Heart right ventricle (tissue), 16 donors: ENCODE measurements around the gene MAN2B1. TPM values are rescaled to one million over a fixed set of nuclear protein-coding genes. Genes with fewer than 3 reads are reported as not detected.
"Not testable (repeated sequence)": the region's sequence is repeated elsewhere in the genome, so short reads cannot be mapped to it uniquely, and the experiment has no call there.

Experiments
- ATAC-seq, 8 donors: fragments of 200-7000 bp; cut with Tn5 transposase; one replicate each; pipeline ENCODE4 v1.9.1; 2020; ENCODE audit warnings: mild to moderate bottlenecking in 8 of 8, moderate library complexity in 8 of 8, moderate number of reproducible peaks in 1 of 8
- DNase-seq, 2 donors: peaks; one replicate each; pipeline ENCODE4 v3.0.0-alpha.2; 2020
- H3K27ac ChIP-seq, 10 donors: fragments of 200-600 bp; sonication (generic) in 2 of 10; one replicate each; pipeline versions ENCODE4 v1.5.0 to v1.8.0; 2020 to 2022; ENCODE audit warnings: mild to moderate bottlenecking in 3 of 10
- H3K27me3 ChIP-seq, 7 donors: fragments of 200-600 bp; one replicate each; pipeline ENCODE4 v1.8.0; 2021 to 2022; ENCODE audit warnings: mild to moderate bottlenecking in 2 of 7
- H3K36me3 ChIP-seq, 9 donors: fragments of 200-600 bp; sonication (generic) in 1 of 9; one replicate each; pipeline versions ENCODE4 v1.5.0 to v1.8.0; 2020 to 2022; ENCODE audit warnings: mild to moderate bottlenecking in 2 of 9
- H3K4me1 ChIP-seq, 9 donors: fragments of 200-600 bp; sonication (generic) in 1 of 9; one replicate each; pipeline versions ENCODE4 v1.5.0 to v1.8.0; 2020 to 2022; ENCODE audit warnings: mild to moderate bottlenecking in 4 of 9
- H3K4me3 ChIP-seq, 10 donors: fragments of 200-600 bp; sonication (generic) in 2 of 10; one replicate each; pipeline versions ENCODE4 v1.5.0 to v1.8.0; 2020 to 2022; ENCODE audit warnings: mild to moderate bottlenecking in 7 of 10, moderate library complexity in 2 of 10
- H3K9me3 ChIP-seq, 11 donors: fragments of 200-600 bp in 10 of 11; sonication (generic) in 2 of 11; one replicate each; pipeline versions ENCODE4 v1.5.0 to v1.8.0; 2013 to 2022; ENCODE audit warnings: mild to moderate bottlenecking in 2 of 11, control low read depth in 1 of 11, moderate library complexity in 1 of 11
- WGBS, 2 donors: extraction: QIAGEN DNeasy Blood & Tissue Kit; methylation state at CpG; one replicate each; pipeline ENCODE4 v1.1.7; 2013; ENCODE audit warnings: inconsistent platforms in 1 of 2; 5-methylcytosine and 5-hydroxymethylcytosine counted together
- intact Hi-C, 10 donors: fragments of 100-400 bp; cut with DNase I; formaldehyde crosslinking; loops; one replicate each; pipeline versions ENCODE4 v1.11.1 to v1.14.2; 2022
- polyA plus RNA-seq, 2 donors: library from polyadenylated mRNA; stranded (reverse); fragments of 200-250 nt; gene quantifications; one replicate each; pipeline ENCODE4 v1.2.3, GENCODE V29; 2013
- total RNA-seq, 10 donors: library from RNA; stranded (reverse); fragmentation: NEBNext Ultra II Directional in 3 of 10; extraction: Animal tissue kit (Norgen Biotek cat#: 25700) in 3 of 10; gene quantifications; one replicate each; pipeline versions ENCODE4 v1.2.1 to v1.2.4, GENCODE V29; 2021 to 2023
- TF ChIP-seq, protein P1 (sequence below), 9 donors: fragments of 200-600 bp; sonication (generic) in 2 of 9; IDR thresholded peaks; one replicate each; pipeline versions ENCODE4 v1.5.0 to v1.8.0; 2021 to 2022; ENCODE audit warnings: antibody characterized with exemption in 9 of 9, mild to moderate bottlenecking in 5 of 9, moderate library complexity in 1 of 9
- donor health status: Arrhythmogenic right ventricular cardiomyopathy.
- donor health status: ischemic (EF 13 %, LVEDD 7.1; RV severe dilation, severe dysfunction).
- donor health status: healthy with polysubstance abuse.
- donor health status: DM: no; HTN: yes; CAD: no.
- donor health status: DM: no; HTN: no; CAD: no.
- donor health status: ischemic (EF 25% LVEDD 6.9; RV normal size, moderate dysfunction).
- donor health status: ischemic (EF 25% LVEDD 5.7; RV mildly dilated, moderate dysfunction).
- donor health status: healthy.
- donor health status: DM: yes; HTN: yes; CAD: no.
- donor health status: Ischemic cardiomyopathy.
- donor health status: ischemic (EF 35%, LVEDD 5.7; RV mildly dilated, moderate dysfunction).
- donor health status: nonischemic (EF 11% LVEDD 7.7; RV severe dilation, severe dysfunction).
- donor health status: DM: yes; HTN: yes; CAD: no.
- donor health status: PGD.
- donor health status: ischemic (EF 29% LVEDD 5.4; RV normal size, mild dysfunction).
- donor health status: nonischemic (EF 23%, LVEDD 6.1; RV moderate dilation, normal function).

Gene MAN2B1
- total and polyA plus RNA-seq, 12 donors, result 14.2 to 89.9 (median 25.5) TPM

DNA sequence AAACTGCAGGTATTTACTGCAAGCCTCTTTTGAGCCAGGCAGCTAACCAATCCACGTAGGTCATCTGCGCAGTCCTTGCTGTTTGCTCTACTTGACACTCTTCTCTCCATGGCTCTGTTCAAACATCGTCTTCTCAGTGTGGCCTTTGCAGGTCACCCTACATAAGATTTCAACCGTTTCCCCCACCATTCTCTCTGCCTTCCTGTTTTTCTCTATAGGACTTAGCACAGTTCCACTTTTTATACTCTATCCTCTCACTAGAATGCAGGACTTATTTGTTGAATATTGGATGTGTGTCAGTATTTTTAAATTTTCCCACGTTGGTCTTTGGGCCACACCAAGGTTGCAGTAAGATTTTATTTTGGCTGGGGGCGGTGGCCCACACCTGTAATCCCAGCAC lies 31.6 kb upstream of the MAN2B1 start:
- TF ChIP-seq, protein P1, sequence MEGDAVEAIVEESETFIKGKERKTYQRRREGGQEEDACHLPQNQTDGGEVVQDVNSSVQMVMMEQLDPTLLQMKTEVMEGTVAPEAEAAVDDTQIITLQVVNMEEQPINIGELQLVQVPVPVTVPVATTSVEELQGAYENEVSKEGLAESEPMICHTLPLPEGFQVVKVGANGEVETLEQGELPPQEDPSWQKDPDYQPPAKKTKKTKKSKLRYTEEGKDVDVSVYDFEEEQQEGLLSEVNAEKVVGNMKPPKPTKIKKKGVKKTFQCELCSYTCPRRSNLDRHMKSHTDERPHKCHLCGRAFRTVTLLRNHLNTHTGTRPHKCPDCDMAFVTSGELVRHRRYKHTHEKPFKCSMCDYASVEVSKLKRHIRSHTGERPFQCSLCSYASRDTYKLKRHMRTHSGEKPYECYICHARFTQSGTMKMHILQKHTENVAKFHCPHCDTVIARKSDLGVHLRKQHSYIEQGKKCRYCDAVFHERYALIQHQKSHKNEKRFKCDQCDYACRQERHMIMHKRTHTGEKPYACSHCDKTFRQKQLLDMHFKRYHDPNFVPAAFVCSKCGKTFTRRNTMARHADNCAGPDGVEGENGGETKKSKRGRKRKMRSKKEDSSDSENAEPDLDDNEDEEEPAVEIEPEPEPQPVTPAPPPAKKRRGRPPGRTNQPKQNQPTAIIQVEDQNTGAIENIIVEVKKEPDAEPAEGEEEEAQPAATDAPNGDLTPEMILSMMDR (IDR thresholded peaks at IDR 0.05), result no peak
- no peak for DNase-seq
- peaks cover 4 to 53% (median 26%) of the 10 kb centered on the region in 9 donors for H3K36me3 ChIP-seq
- WGBS, 2 donors, result 78 to 82% methylated on average over 6 of the region's 6 CpGs
- peaks cover 5 to 23% (median 16%) of the 10 kb centered on the region in 9 donors for H3K4me1 ChIP-seq
- no peak overlapping the region for H3K4me3 ChIP-seq
- no peaks in the 10 kb centered on the region for H3K9me3 ChIP-seq
- intact Hi-C loops, result no loop called here
- no peak for ATAC-seq
- H3K27me3 ChIP-seq, result no peaks in the 10 kb centered on the region
- no peak overlapping the region for H3K27ac ChIP-seq

DNA sequence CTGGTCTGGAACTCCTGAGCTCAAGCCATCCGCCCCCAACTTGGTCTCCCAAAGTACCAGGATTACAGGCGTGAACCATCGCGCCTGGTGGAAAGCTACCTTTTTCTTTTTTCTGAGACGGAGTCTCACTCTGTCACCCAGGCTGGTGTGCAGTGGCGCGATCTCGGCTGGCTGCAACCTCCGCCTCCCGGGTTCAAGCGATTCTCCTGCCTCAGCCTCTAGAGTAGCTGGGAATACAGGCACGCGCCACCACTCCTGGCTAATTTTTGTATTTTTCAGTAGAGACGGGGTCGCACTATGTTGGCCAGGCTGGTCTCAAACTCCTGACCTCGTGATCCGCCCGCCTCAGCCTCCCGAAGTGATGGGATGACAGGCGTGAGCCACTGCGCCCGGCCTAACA lies 30.9 kb upstream of the MAN2B1 start:
- H3K9me3 ChIP-seq, ATAC-seq, intact Hi-C loops, DNase-seq, H3K27me3 ChIP-seq: not testable (repeated sequence)
- 96 to 97% methylated on average over 22 of the region's 22 CpGs for WGBS, 2 donors
- peak overlapping the region in 5 of 10 donors; percentile 81 to 92 (median 87) for H3K4me3 ChIP-seq
- peaks cover 0 to 46% (median 20%) of the 10 kb centered on the region in 9 donors for H3K36me3 ChIP-seq
- peak overlapping the region in 2 of 10 donors; percentile 90 for H3K27ac ChIP-seq
- H3K4me1 ChIP-seq, result peaks cover 5 to 23% (median 16%) of the 10 kb centered on the region in 9 donors

DNA sequence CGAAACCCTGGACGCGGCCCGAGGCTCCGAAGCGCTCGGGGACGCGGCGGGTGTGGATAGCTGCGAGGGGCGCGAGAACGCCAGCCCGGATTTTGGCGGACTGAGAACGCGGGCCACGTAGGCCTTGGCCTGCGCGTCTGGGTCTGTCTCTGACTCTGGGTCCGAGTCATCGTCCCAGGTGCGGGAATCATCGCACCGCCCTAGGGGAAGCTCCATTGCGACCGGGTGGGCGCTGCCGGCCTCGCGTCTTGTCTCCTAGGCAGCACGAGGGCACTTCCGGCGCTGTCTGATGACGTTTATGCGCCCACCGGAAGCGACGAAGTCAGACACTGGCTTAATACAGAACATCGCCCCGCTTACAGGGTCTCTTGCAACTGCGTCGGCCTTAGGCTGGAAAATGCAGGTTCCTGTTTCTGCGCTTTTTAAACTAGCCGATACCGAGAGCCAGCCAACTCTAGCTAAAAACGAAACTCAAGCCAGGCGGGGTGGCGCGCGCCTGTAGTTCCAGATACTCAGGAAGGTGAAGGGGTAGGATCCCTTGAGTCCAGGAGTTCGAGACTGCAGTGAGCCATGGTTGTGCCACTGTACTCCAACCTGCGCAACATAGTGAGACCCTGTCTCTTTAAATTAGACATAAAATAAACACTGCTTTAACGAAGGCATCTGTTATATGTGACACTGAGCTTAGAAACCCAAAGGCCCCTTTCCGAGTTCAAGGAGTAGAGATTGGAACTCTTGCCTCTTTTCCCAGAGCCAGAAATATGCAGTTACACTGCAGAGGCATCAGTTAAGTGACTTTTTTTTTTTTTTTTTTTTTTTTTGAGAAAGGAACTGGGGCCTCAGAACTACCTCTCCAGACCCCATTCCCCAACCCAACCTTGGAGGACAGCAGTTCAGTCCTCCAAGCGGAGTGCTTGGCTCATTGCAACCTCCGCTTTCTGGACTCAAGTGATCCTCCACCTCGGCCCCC lies 30.1 kb upstream of the MAN2B1 start, which contains the start of gene FBXW9:
TSS of gene FBXW9 (minus strand) at position 266 of the 970 bp plus-strand sequence. CDS start at position 216, 50 bp downstream.
- WGBS, 2 donors, result 7% methylated on average over 59 of the region's 59 CpGs
- intact Hi-C loops, result no loop called here

DNA sequence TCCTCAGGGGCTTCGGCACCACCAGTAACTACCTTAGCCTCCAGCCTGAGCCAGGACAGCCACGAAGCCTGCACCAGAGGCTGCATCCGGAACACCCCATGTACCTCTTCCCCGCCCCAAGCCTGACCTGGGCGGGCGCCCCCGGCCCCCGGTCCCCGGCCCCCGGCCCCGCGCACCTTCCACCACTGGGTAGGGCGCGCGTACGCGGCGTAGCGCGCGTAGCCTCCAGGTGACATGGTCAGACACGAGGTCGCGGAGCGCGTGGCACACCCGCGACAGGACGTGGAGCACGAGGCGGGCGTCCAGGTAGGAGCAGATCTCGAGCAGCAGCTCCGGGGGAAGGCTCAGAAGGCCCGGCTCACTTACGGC lies 29.4 kb upstream of the MAN2B1 start:
- 3% methylated on average over 32 to 36 of the region's 36 CpGs for WGBS, 2 donors
- no peaks in the 10 kb centered on the region for H3K27me3 ChIP-seq
- peak in 2 of 8 donors; percentile 14 to 53 for ATAC-seq
- peak overlapping the region in 8 of 10 donors; percentile 59 to 95 (median 88) for H3K27ac ChIP-seq
- peaks cover 5 to 23% (median 16%) of the 10 kb centered on the region in 9 donors for H3K4me1 ChIP-seq
- peaks cover 0 to 32% (median 7%) of the 10 kb centered on the region in 9 donors for H3K36me3 ChIP-seq
- no peaks in the 10 kb centered on the region for H3K9me3 ChIP-seq
- no peak for DNase-seq
- TF ChIP-seq, protein P1 (IDR thresholded peaks at IDR 0.05), result no peak
- intact Hi-C loops, result no loop called here
- H3K4me3 ChIP-seq, result peak overlapping the region; percentile 72 to 100 (median 88)

More for the DNA sequence above, 30.1 kb upstream of the MAN2B1 start, which contains the start of gene FBXW9:
- H3K36me3 ChIP-seq, result peaks cover 0 to 39% (median 12%) of the 10 kb centered on the region in 9 donors
- peaks cover 5 to 23% (median 16%) of the 10 kb centered on the region in 9 donors for H3K4me1 ChIP-seq
- peak; percentile 96 to 97 for DNase-seq
- no peaks in the 10 kb centered on the region for H3K27me3 ChIP-seq
- H3K9me3 ChIP-seq, result no peaks in the 10 kb centered on the region
- peak within 1 kb of the TSS; percentile 72 to 100 (median 88) for H3K4me3 ChIP-seq
- H3K27ac ChIP-seq, result peak within 1 kb of the TSS in 9 of 10 donors; percentile 59 to 95 (median 90)
- peak; percentile 89 to 96 (median 95) for ATAC-seq
- TF ChIP-seq, protein P1 (IDR thresholded peaks at IDR 0.05), result no peak
